ENCODE data around the gene PITPNM3. TPM values are rescaled to one million over a fixed set of nuclear protein-coding genes. Genes with fewer than 3 reads are reported as not detected.
A peak's percentile ranks its signal among the peaks of the same experiment; 100 is the strongest.

Gene PITPNM3
- total and polyA plus RNA-seq, 2 experiments from 2014 or later = 1.0 to 1.5 TPM

DNA sequence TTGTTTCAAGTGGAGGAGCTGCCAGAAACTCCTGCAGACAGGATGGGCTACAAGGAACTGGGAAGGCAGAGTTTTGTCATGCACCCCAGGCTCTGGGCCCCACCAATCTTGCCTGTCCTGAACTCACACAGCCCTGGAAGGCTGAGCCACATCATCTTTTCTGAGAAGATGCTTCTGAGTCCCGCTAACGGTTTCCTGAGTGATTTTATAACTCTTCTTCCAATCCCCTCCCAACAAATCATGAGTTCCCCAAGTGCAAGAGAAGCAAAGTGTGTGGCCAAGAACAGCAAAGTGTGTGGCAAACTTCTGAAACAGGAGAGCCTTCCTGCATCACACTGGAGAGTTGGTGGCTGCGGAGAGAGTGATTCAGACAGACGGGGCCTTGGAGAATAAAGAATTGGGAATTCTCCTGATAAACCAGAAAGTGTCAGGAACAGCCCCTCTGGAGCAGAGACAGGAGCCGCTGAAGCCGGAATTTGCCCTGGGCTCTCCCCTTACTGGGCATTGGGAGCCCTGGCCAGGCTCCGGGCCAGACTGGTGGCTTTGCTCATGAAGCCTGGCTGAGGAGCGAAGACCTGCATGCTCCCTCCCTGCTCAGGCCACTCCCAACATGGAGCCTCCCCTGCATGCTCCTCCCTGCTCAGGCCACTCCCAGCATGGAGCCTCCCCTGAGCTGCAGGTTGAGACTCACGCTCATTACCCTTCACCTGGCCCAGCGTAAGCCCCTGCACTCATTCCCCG is 47.2 kb downstream of the PITPNM3 start:
- Mint-ChIP-seq H3K9me3 (peaks cover 1% of the 10 kb centered on the region; the same call in 1 of the 3 replicates), H3K27ac (no peak overlapping the region), H3K4me3 (no peak overlapping the region), H3K4me1 (peaks cover 9% of the 10 kb centered on the region), H3K36me3 (ENCODE audit: low read depth) (no peaks in the 10 kb centered on the region; the same call in 2 of the 3 replicates), H3K27me3 (ENCODE audit: insufficient read depth, low read depth, poor library complexity) (peaks cover 4% of the 10 kb centered on the region)
- H3K27ac ChIP-seq (ENCODE audit: low read depth) = no peak overlapping the region
- H3K36me3 ChIP-seq (ENCODE audit: insufficient read depth) = no peaks in the 10 kb centered on the region
- TF ChIP-seq JUNB (IDR thresholded peaks at IDR 0.05; ENCODE audit: unreplicated experiment) (no peak), CREB1 (CRISPR knock-in tag; IDR thresholded peaks at IDR 0.05; ENCODE audit: low read depth) (no peak), NANOG (IDR thresholded peaks at IDR 0.05; ENCODE audit: borderline replicate concordance) (no peak), ZNF331 (CRISPR knock-in tag; IDR thresholded peaks at IDR 0.05; ENCODE audit: low read depth) (no peak), STAT1 (IDR thresholded peaks at IDR 0.05; ENCODE audit: unreplicated experiment) (no peak), ZNF114 (CRISPR knock-in tag; IDR thresholded peaks at IDR 0.05) (no peak), EZH2 (IDR thresholded peaks at IDR 0.05; ENCODE audit: low read depth, unreplicated experiment) (no peak), POLR2AphosphoS5 (IDR thresholded peaks at IDR 0.05; ENCODE audit: low read depth) (no peak), EZH2phosphoT487 (IDR thresholded peaks at IDR 0.05; ENCODE audit: unreplicated experiment) (no peak)
- TF ChIP-seq, protein P1, sequence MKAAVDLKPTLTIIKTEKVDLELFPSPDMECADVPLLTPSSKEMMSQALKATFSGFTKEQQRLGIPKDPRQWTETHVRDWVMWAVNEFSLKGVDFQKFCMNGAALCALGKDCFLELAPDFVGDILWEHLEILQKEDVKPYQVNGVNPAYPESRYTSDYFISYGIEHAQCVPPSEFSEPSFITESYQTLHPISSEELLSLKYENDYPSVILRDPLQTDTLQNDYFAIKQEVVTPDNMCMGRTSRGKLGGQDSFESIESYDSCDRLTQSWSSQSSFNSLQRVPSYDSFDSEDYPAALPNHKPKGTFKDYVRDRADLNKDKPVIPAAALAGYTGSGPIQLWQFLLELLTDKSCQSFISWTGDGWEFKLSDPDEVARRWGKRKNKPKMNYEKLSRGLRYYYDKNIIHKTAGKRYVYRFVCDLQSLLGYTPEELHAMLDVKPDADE (IDR thresholded peaks at IDR 0.05) = no peak
- TF ChIP-seq, protein P2, sequence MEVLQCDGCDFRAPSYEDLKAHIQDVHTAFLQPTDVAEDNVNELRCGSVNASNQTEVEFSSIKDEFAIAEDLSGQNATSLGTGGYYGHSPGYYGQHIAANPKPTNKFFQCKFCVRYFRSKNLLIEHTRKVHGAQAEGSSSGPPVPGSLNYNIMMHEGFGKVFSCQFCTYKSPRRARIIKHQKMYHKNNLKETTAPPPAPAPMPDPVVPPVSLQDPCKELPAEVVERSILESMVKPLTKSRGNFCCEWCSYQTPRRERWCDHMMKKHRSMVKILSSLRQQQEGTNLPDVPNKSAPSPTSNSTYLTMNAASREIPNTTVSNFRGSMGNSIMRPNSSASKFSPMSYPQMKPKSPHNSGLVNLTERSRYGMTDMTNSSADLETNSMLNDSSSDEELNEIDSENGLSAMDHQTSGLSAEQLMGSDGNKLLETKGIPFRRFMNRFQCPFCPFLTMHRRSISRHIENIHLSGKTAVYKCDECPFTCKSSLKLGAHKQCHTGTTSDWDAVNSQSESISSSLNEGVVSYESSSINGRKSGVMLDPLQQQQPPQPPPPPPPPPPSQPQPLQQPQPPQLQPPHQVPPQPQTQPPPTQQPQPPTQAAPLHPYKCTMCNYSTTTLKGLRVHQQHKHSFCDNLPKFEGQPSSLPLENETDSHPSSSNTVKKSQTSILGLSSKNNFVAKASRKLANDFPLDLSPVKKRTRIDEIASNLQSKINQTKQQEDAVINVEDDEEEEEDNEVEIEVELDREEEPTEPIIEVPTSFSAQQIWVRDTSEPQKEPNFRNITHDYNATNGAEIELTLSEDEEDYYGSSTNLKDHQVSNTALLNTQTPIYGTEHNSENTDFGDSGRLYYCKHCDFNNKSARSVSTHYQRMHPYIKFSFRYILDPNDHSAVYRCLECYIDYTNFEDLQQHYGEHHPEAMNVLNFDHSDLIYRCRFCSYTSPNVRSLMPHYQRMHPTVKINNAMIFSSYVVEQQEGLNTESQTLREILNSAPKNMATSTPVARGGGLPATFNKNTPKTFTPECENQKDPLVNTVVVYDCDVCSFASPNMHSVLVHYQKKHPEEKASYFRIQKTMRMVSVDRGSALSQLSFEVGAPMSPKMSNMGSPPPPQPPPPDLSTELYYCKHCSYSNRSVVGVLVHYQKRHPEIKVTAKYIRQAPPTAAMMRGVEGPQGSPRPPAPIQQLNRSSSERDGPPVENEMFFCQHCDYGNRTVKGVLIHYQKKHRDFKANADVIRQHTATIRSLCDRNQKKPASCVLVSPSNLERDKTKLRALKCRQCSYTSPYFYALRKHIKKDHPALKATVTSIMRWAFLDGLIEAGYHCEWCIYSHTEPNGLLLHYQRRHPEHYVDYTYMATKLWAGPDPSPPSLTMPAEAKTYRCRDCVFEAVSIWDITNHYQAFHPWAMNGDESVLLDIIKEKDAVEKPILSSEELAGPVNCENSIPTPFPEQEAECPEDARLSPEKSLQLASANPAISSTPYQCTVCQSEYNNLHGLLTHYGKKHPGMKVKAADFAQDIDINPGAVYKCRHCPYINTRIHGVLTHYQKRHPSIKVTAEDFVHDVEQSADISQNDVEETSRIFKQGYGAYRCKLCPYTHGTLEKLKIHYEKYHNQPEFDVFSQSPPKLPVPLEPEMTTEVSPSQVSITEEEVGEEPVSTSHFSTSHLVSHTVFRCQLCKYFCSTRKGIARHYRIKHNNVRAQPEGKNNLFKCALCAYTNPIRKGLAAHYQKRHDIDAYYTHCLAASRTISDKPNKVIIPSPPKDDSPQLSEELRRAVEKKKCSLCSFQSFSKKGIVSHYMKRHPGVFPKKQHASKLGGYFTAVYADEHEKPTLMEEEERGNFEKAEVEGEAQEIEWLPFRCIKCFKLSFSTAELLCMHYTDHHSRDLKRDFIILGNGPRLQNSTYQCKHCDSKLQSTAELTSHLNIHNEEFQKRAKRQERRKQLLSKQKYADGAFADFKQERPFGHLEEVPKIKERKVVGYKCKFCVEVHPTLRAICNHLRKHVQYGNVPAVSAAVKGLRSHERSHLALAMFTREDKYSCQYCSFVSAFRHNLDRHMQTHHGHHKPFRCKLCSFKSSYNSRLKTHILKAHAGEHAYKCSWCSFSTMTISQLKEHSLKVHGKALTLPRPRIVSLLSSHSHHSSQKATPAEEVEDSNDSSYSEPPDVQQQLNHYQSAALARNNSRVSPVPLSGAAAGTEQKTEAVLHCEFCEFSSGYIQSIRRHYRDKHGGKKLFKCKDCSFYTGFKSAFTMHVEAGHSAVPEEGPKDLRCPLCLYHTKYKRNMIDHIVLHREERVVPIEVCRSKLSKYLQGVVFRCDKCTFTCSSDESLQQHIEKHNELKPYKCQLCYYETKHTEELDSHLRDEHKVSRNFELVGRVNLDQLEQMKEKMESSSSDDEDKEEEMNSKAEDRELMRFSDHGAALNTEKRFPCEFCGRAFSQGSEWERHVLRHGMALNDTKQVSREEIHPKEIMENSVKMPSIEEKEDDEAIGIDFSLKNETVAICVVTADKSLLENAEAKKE (CRISPR knock-in tag; IDR thresholded peaks at IDR 0.05) = no peak
- TF ChIP-seq, protein P3, sequence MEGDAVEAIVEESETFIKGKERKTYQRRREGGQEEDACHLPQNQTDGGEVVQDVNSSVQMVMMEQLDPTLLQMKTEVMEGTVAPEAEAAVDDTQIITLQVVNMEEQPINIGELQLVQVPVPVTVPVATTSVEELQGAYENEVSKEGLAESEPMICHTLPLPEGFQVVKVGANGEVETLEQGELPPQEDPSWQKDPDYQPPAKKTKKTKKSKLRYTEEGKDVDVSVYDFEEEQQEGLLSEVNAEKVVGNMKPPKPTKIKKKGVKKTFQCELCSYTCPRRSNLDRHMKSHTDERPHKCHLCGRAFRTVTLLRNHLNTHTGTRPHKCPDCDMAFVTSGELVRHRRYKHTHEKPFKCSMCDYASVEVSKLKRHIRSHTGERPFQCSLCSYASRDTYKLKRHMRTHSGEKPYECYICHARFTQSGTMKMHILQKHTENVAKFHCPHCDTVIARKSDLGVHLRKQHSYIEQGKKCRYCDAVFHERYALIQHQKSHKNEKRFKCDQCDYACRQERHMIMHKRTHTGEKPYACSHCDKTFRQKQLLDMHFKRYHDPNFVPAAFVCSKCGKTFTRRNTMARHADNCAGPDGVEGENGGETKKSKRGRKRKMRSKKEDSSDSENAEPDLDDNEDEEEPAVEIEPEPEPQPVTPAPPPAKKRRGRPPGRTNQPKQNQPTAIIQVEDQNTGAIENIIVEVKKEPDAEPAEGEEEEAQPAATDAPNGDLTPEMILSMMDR (conservative IDR thresholded peaks at IDR 0.05; ENCODE audit: low read depth in 2 of 2) = no peak
- TF ChIP-seq, protein P4, sequence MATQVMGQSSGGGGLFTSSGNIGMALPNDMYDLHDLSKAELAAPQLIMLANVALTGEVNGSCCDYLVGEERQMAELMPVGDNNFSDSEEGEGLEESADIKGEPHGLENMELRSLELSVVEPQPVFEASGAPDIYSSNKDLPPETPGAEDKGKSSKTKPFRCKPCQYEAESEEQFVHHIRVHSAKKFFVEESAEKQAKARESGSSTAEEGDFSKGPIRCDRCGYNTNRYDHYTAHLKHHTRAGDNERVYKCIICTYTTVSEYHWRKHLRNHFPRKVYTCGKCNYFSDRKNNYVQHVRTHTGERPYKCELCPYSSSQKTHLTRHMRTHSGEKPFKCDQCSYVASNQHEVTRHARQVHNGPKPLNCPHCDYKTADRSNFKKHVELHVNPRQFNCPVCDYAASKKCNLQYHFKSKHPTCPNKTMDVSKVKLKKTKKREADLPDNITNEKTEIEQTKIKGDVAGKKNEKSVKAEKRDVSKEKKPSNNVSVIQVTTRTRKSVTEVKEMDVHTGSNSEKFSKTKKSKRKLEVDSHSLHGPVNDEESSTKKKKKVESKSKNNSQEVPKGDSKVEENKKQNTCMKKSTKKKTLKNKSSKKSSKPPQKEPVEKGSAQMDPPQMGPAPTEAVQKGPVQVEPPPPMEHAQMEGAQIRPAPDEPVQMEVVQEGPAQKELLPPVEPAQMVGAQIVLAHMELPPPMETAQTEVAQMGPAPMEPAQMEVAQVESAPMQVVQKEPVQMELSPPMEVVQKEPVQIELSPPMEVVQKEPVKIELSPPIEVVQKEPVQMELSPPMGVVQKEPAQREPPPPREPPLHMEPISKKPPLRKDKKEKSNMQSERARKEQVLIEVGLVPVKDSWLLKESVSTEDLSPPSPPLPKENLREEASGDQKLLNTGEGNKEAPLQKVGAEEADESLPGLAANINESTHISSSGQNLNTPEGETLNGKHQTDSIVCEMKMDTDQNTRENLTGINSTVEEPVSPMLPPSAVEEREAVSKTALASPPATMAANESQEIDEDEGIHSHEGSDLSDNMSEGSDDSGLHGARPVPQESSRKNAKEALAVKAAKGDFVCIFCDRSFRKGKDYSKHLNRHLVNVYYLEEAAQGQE (IDR thresholded peaks at IDR 0.05; ENCODE audit: unreplicated experiment) = no peak
- 0 out of 2 replicates have a peak, but pooled peaks cover 3% of the 10 kb centered on the region for H3K4me1 ChIP-seq (ENCODE audit: insufficient read depth)
- 0 out of 2 replicates have a peak, but pooled peaks cover 3% of the 10 kb centered on the region for H3K9me2 ChIP-seq (ENCODE audit: insufficient read depth)
- no peaks in the 10 kb centered on the region for H3K79me2 ChIP-seq (replicated peaks; ENCODE audit: insufficient read depth)
- peak; percentile 39 for DNase-seq (ENCODE audit: low spot score)
- H3K27me3 ChIP-seq (ENCODE audit: insufficient read depth) = no peaks in the 10 kb centered on the region
- no peak overlapping the region for H3K4me3 ChIP-seq
- peak overlapping the region; percentile 90; the same call in 1 of the 2 replicates for H2AFZ ChIP-seq
- H3F3A ChIP-seq (replicated peaks; ENCODE audit: low read depth) = no peaks in the 10 kb centered on the region
- ATAC-seq = peak; percentile 95
- H3K4me2 ChIP-seq = no peak overlapping the region; the same call in 1 of the 2 replicates
- no peaks in the 10 kb centered on the region for H4K20me1 ChIP-seq (replicated peaks; ENCODE audit: insufficient read depth)
